ENCODE measurements around the gene COL23A1.
"Not testable (repeated sequence)": the region's sequence is repeated elsewhere in the genome, so short reads cannot be mapped to it uniquely, and the experiment has no call there.

The COL23A1 gene

DNA sequence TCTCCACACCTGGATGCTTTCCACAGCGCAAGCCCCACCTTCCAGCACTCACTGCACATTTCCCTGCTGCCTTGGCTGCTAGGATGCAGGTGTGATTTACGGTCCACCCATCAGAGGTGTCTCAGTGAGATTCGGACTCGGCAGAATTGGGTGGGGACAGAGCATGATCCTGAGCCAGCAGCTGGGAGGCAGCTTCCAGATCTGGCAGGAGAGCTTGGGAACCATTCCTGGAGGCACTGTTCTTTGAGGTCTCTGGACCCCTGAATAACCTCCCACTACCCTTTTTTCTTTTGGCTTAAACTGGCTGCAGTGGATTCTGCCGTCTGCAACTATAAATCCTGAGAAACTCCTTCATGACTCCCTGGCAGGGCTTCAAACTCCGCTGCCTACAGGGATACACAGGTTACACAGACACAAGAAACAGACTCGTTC, 258.0 kb downstream of the COL23A1 start:
- DNase-seq: no peak

DNA sequence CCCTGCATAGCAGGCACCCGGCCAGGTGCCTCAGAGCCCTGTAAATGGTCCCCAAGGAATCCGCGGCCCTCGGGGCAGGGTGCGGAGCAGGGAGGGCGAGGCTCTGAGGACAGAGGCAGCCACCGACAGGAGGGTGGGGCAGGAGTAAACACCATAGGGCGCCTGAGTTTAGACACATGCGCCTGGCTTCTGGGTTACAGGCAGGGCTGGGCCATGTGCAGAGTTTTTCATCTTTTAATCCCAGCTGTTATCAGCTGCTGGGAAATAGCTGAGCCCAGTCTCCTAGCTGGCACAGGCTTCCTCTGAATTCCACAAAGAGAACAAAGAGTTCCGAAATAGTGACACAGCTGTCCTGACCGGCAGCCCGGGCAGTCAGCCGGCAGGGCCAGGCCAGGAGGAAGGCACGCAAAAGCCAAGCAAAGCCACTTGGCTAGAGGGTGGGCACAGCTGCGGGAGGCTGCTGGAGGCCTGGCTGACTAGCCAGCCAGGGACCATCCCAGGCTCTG, 258.6 kb downstream of the COL23A1 start:
- no peak for DNase-seq

DNA sequence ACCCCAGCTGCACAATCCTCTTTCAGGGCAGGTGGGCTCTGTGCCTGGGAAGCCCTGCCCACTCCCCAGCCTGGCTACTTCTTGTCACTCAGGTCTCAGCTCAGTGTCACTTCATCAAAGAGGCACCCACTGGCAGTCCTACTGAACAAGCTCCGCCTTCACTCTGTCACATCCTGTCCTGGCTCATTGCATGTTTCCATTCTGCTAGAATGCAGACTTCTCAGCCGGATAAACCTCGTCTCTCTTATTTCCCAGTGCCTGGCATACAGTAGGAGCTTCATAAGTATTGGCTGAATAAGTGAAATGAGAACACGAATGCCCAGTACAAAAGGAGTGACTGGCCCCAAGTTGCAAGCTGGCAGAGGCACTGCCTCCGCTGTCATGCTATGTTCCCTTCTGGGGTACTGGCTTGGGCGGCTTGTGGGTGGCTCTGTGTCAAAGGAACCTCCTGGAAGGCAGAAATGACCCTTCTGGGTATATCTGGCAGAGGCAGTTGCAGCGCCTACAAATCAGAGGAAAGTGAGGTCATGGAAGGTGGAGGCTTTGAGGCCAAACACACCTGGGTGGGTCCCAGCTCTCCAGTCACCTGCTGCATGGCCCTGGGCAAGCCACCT, 259.3 kb downstream of the COL23A1 start:
- no peak for DNase-seq

DNA sequence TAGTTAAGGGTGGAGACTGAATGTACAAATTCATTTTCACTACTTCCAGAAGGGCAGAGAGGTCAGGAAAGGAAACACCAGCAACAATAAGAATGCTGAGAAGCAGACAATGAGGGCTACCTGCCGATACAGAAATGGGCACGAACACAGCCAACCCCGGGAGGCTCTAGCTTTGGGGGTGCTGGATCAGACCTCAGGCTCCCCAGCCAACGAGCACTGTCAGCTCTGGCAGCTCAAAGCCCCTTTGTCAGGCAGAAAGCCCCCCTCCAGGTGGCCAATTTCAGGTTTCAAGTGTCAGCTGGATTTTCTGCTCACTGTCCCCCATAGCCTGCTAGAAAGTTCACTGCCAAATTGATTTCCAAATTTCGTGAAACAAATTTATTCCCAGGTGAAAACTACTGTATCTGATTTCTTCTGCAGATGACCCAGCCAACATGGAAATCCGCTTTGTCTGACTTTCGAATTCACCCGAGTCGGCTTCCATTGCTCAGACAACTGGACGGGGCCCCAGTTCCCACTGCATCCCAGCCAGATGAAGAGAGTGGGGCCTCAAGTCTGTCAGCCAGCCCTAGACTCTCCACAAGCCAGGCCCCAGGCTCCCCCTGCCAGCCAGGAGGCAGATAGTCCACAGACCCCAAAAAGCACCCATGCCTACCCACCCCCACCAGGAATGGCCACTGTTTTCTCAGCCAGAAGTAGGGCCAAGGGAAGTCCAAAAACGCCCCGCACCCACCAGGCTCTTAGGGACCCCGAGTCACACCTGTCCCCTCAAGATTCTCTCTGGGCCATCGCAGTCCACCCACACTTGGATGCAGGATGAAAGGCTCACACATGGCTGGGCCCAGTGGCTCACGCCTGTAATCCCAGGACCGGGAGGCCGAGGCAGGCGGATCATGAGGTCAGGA, 261.1 kb downstream of the COL23A1 start:
- no peak for DNase-seq

DNA sequence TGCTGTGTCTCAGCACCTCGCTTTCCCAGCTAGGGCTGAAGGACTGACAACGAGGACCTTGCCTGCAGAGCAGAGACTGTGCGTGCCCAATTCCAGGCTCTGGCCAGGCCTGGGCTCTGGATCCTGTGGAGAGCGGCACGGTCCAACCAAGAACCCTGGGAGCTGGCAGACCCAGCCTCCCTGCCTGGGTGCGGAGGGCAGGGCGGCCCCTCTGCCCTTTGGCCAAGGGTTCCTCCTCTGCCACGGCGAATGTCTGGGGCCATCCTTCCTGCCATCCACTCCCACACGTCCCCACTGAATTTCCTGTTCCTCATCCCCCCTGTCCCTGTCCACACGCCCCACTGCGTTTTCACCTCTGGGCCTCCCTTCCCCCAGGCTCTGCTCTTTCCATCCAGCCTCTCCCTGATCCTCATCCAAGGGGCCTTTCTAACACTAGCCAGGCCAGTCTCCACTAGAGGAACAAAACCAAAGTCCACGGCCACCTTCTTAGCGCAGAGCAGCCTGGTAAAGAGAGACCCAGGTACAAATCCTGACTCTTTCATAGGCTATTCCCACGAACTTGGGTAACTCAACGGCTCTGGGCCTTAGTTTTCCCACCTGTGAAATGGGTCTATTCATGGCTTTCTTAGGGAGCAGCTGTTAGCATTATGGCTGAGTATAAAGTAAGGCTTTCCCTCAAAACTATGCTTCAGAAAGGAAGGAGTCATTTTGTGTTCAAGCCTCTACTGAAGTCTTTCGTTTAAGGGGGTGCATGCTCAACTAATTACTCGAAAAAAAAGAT, 262.1 kb downstream of the COL23A1 start:
- no peak for DNase-seq

DNA sequence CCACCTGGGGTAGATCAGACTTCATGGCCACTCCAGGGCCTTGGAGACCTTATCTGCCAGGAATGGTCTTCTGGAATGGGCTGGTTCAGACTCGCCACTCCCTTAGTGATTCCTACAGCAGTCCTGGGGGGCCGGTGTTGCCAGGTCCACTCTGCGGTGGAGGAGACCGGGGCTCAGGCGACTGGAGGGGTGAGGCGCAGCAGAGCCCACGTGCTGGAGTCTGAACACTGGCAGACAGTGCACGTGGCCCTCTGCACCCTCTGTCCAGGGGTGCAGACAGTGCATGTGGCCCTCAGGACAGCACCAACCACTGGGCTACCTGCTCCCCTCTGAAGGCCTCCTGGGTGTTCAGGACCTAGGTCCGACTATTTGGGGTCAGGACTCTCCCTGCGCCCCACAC, 262.7 kb downstream of the COL23A1 start:
- DNase-seq: no peak

DNA sequence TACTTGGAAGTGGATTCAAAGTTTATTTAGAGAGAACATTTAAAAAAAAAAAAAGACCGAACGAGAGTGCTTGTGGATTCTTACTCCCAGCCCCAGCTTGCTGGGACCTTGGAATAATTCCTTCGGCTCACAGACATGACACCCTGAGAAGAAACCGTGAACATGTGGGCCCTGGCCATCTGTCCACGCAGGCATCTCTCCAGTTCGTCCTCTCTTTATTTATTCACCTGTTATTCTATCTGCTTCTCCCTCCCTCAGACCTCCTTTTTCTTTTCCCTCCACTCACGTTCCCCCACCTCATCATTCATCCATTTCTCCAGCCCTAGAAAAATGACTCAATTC, 263.8 kb downstream of the COL23A1 start:
- no peak for DNase-seq

DNA sequence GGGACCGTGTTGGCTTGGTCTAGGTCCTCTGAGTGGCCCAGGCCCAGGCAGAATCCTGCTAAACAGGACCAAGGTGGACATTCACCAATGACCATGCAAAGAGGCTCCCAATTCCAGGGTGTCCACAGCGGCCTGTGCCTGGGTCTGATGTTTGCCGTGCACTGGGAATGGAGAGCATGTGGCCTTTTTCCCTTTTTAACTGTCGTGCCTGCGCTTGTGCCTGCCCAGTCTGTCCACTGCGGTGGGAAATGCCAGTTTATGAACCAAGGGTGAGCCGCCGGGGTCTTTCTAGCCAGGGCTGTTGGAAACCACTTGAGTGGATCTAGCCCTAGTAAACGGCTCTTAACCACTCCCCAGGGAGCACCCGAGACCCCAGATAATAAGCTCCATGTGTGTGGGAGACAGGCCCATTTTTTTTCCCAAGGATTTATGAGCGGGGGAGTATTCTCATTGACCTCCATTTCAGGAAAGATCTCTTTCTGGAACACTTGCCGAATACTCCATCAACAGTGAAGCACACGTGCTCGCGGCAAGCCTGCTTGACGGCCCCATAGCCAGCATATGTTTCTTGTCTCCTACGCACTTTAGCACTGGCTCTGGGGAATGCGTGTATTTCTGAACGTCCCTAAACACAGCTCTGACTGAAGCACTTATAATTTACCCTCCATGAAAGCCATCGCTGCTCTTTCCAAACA, 264.4 kb downstream of the COL23A1 start:
- DNase-seq: no peak

DNA sequence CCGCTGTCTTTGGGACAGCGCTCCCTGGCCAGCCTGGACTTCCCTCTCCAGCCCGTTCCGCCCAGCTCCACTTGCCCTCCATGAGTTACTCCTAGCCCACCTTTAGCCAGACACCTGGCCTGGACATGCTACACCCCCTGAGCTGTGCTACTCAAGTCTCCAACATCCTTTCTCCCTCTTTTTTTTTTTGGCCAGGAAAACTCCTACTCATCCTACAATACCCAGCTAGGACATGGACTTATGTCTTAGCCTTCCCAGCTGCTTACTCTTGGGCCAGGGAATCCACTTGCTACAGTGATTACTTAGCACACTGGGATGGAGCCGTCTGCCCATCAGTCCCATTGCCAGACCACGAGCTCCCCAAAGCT, 264.9 kb downstream of the COL23A1 start:
- no peak for DNase-seq

DNA sequence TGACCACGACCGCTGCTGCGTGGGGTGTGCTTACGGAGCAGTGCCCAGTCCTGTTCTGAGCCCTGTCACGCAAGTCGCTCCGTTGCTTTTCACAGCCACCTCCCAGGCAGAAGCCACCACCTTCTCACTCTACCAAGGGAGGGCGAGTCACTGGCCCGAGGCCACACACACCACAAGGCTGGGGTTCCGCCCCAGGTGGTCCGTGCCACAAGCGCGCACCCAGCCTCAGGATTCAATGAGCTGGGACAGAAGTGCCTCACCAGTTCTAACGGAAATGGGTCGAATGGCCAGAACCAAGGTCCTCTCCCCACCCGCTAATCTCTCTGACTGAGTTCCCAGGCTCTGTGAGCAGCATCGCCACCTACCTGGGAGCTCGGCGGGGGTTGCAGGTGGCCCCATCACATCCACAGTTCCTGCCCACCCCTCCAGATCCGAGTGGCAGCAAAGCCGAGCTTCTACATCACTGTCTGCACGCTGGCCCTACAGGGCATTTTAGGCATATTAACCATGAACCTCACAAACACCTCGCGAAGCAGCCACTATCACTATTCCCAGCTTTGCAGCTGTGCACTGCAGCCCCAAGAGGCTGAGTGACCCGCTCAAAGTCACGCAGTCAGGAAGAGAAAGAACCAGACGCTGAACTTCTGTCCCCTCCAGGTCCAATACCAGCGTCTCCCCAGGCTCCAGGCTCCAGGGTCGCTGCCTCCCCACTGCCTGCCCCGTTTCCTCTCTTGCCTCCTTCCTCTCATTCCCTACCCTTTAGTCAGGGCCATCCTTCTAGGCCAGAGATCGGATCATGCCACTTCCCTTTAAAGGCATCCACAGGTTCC, 265.5 kb downstream of the COL23A1 start:
- no peak for DNase-seq

DNA sequence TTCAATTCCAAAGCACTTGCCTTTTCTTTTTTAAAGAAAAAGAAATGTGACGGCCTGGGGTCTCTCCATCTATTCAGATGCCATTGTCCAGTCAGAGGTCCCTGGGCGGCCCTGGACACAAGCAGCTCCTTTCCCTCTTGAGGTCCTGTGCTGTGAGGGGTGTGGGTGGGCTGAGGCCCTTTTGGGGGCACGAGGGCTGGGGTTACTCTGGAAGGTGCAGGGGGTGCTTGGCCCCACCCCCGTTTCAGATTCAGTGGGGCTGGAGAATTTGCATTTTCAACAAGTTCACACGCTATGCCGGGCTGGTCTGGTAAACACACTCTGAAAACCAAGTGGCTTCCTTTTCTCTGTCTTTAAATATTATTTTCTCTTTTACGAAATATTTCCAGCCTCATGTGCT, 266.2 kb downstream of the COL23A1 start:
- DNase-seq: no peak

DNA sequence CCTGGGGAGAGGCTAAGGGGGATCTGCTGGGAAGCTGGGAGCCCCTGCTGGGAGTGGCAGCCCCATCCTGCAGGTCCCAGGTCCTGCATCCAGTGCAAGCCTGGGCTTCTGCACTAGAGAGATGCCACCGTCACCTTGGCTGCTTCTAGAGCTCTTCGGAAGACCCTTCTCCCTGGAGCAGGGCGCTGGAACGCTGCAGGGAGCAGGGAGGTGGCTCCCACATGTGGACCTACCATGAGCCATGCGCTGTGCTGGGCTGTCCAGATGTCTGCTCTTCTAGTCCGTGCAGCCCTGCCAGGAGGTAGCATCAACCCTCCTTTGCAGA, 266.7 kb downstream of the COL23A1 start:
- no peak for DNase-seq

DNA sequence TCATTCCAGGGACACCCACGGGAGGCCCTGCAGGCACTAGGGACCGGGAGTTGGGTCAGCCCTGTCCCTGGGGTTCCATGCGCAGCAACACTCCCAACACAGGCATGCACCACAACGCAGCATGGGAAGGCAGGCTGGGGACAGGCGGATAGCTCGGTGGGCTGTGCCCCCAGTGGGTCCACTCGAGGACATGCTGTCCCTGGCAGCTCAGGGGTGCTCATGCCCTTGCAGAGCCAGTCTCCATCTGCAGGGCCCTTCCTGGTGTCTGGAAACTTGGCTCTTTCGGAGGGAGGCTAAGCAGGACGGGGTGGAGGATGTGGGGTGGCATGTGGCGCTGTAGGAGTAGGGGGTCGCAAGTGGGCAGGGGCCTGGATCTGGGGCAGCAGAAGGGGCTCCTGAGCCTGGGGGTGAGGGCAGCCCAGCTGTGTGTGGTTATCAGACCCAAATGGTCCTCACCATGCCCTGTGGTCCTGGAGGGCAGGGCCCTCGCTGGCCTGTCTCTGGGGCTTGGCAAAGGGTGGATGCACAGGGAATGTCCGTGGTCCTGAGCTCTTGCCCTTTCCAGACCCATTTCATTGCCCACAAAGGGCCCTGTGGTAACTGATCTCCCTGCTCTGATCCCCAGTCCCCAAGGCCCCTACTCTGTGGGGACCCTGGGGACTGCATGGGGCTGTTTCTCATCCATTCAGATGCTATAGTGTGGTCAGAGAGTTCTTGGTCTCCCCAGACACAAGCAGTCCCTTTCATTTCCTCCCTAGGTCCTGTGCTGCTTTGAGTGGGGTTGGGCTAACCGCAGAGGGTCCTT, 267.3 kb downstream of the COL23A1 start:
- DNase-seq: no peak

DNA sequence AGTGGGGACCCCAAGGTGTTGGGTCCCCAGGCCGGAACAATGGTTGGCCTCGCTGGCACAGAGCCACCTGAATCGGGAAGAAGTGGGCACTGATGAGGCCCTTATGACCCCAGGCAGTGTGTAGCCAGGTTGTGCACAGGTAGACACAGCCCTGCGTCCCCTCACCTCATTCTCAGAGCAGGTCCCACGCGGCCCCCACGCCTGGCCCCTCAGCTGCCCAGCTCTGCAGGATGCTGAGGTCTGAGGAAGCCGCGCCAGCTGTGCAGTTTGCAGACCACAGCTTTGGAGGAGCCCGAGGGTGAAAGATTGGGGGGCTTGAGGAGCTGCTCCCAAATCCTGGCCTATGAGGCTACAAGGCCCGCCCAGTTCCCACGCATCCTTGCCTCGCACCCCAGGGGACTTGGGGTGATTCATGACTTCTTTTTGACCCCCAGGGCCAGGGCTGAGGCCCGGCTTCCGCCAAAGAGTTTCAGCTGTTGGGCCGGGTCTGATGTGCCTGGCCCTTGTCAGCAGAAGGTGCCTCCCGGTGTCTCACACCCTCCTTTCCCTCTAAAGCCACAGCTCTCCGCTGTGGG, 269.8 kb downstream of the COL23A1 start:
- DNase-seq: no peak

DNA sequence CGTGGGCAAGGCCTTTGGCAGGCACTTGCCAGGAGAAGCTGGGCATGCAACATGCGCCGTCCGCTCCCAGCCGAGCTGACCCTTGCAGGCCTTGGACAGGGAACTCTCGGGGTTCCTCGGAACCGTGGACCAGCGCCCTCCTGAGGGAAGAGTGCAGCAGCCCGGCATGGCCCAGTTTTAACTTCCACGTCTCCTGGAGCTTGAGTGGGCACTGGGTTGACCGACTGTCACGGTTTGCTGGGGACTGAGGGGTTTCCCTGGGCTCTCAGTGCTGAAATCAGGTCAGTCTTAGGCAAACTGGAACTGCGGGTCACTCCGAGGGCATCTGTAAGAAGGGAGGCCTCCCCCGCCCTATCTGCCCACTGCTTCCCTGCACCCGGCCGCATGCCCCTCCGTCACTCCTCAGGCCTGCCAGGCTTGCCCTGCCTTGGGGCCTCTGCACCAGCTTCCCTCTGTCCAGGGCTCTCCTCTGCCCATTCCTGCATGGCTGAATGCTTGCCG, 270.6 kb downstream of the COL23A1 start:
- DNase-seq: no peak

DNA sequence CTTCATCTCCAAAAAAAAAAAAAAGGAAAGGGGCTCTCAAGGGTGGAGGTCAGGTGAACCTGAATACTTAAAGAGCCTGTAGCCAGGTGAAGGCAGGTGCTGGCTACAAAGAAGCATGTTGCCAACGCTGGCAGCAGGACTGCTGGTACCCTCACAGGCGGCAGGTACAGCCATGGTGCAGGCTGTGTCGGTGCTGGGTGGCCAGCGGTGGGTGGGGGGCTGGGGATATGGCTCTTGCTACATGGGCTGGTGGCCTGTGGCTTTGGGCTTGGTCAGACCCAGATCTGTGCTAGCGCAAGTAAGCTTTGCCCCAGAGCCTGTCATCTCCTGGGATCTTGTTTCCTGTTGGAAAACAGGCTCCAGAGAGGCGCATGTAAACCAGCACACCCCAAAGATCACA, 271.3 kb downstream of the COL23A1 start:
- no peak for DNase-seq

DNA sequence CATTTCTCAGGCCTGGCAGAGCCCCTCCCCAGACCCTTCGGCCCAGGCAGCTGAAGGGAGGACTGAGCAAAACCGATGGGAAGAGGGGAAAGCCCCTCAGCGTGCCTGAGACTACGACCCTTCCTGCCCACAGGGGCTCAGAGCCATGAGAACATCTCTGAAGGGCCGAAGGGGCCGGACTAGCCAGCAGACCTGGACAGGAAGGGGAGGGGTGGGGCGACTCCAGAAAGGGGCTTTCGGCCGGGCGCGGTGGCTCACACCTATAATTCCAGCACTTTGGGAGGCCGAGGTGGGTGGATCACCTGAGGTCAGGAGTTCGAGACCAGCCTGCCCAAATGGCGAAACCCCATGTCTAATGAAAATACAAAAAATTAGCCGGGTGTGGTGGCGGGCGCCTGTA, 271.8 kb downstream of the COL23A1 start:
- no peak for DNase-seq

DNA sequence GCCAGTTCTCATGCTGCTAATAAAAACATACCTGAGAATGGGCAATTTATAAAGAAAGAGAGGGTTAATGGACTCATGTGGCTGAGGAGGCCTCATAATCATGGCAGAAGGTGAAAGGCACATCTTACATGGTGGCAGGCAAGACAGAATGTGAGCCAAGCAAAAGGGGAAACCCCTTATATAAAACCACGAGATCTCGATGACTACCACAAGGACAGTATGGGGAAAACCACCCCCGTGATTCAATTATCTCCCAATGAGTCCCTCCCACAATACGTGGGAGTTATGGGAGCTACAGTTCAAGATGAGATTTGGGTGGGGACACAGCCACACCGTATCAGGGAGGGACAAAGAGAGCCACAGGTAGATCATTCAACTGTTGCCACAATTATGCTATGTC, 272.5 kb downstream of the COL23A1 start:
- not testable (repeated sequence) for DNase-seq

DNA sequence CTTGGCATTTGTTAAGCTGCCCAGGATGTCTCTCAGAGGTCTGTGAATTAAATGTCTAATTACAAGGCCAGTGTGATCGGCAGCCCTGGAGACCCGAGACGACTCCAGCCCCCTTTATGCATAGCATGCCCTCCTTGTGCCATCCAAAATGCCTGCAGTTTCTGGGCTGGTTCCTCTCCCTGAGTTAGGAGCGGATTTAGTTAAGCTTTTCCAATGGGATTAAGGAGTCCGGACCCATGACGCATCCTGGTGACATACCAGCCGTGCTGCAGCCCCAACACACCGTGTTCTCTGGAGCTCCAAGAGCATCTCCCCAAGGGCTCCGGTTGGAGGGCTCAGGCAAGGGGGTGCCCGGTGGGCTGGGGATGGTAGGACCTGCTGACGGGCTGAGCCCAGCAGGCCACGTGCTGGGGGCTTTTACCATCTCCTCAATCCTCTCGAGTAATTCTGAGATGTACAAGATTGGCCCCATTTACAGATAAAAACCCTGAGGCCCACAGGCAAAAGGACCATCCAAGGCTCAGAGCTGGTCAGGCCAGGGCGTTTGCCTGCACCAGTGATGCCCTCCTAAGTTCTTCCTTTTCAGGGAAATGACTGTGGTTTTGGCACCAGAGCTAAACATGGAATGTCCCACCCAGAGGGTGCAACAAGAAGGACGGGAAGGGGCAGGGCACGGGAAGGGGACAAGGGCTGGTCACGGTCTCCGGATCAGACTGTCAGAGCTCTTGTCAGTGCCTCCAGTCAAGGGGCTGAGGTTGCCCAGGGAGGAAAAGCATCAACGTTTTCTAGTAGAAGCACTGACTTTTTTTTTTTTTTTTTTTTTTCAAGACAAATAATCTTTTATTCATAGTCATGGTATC, 275.0 kb downstream of the COL23A1 start:
- no peak for DNase-seq

Data from CD4-positive, alpha-beta T cell treated with Interleukin-4 for 1 hour (primary cell).